Aorta (tissue), 5 donors: ENCODE results near the gene AOX1. TPM values are rescaled to one million over a fixed set of nuclear protein-coding genes. Genes with fewer than 3 reads are reported as not detected.
"Not testable (repeated sequence)": the region's sequence is repeated elsewhere in the genome, so short reads cannot be mapped to it uniquely, and the experiment has no call there.

Experiments used
- ATAC-seq: fragments of 200-7000 bp; cut with Tn5 transposase; one replicate; pipeline ENCODE4 v1.9.1; 2022; ENCODE audit warnings: moderate library complexity; ENCODE audit not compliant: low FRiP score
- DNase-seq, 2 donors: peaks; one replicate each; pipeline ENCODE4 v3.0.0-alpha.2; 2020
- H3K27ac ChIP-seq, 2 donors: one replicate each; pipeline ENCODE4 v1.5.1; 2013; ENCODE audit warnings: low read length in 2 of 2, mild to moderate bottlenecking in 2 of 2, moderate library complexity in 2 of 2, control low read depth in 1 of 2, inconsistent platforms in 1 of 2, low read depth in 1 of 2
- H3K27me3 ChIP-seq, 2 donors: one replicate each; pipeline ENCODE4 v1.6.1; 2013; ENCODE audit warnings: control low read depth in 1 of 2, low read length in 1 of 2, mild to moderate bottlenecking in 1 of 2, moderate library complexity in 1 of 2; ENCODE audit not compliant: insufficient read depth in 2 of 2, control insufficient read depth in 1 of 2
- H3K36me3 ChIP-seq, 2 donors: one replicate each; pipeline ENCODE4 v1.6.1; 2013; ENCODE audit warnings: control low read depth in 1 of 2, low read length in 1 of 2, mild to moderate bottlenecking in 1 of 2; ENCODE audit not compliant: insufficient read depth in 2 of 2, control insufficient read depth in 1 of 2
- H3K4me1 ChIP-seq, 2 donors: one replicate each; pipeline ENCODE4 v1.6.1; 2013; ENCODE audit warnings: low read length in 2 of 2, control low read depth in 1 of 2, mild to moderate bottlenecking in 1 of 2, moderate library complexity in 1 of 2; ENCODE audit not compliant: insufficient read depth in 2 of 2, control insufficient read depth in 1 of 2
- H3K4me3 ChIP-seq, 2 donors: one replicate each; pipeline ENCODE4 v1.5.1; 2013; ENCODE audit warnings: low read length in 2 of 2, control low read depth in 1 of 2, mild to moderate bottlenecking in 1 of 2
- H3K9me3 ChIP-seq: one replicate; pipeline ENCODE4 v1.6.1; 2013; ENCODE audit warnings: mild to moderate bottlenecking, low read length; ENCODE audit not compliant: control insufficient read depth
- WGBS, 2 donors: extraction: QIAGEN DNeasy Blood & Tissue Kit; methylation state at CpG; one replicate each; pipeline ENCODE4 v1.1.7; 2013; 5-methylcytosine and 5-hydroxymethylcytosine counted together
- intact Hi-C, 2 donors: fragments of 100-400 bp; cut with DNase I; formaldehyde crosslinking; loops; one replicate each; pipeline versions ENCODE4 v1.14.2 to v1.15.0; 2022
- long read RNA-seq, 2 donors: library from polyadenylated mRNA; unstranded; transcript quantifications; one replicate each; pipeline ENCODE4 v2.0.0, GENCODE V29; 2020 to 2021
- polyA plus RNA-seq, 2 donors: library from polyadenylated mRNA; stranded (reverse); fragments of 200-250 nt; gene quantifications; one replicate each; pipeline ENCODE4 v1.2.3, GENCODE V29; 2013
- total RNA-seq, 2 donors: library from RNA; stranded (reverse); fragmentation: NEBNext Ultra II Directional; extraction: Animal tissue kit (Norgen Biotek cat#: 25700); gene quantifications; one replicate each; pipeline ENCODE4 v1.2.1, GENCODE V29; 2021
- donor health status: healthy with polysubstance abuse.
- donor health status: Bipolar disorder and iron deficiency.
- donor health status: DM: no; HTN: no; CAD: no.
- donor health status: DM: no; HTN: no; CAD: no.
- donor health status: DM: yes; HTN: yes; CAD: no.

AOX1 gene
- total RNA-seq, result 10 to 100 TPM; 64.5 to 65.5 TPM
- polyA plus RNA-seq, result 1 to 10 TPM; 6.9 to 7.6 TPM
- long read RNA-seq, donor 1, full-length matches to known transcripts, result 1 of 49 reads
- long read RNA-seq, donor 1, partial matches to known transcripts, result 43 of 49 reads
- long read RNA-seq, donor 1, other reads (novel, unspliced or antisense), result 5 of 49 reads
- long read RNA-seq, donor 2, full-length matches to known transcripts, result 5 of 21 reads
- long read RNA-seq, donor 2, partial matches to known transcripts, result 13 of 21 reads
- long read RNA-seq, donor 2, other reads (novel, unspliced or antisense), result 3 of 21 reads

DNA sequence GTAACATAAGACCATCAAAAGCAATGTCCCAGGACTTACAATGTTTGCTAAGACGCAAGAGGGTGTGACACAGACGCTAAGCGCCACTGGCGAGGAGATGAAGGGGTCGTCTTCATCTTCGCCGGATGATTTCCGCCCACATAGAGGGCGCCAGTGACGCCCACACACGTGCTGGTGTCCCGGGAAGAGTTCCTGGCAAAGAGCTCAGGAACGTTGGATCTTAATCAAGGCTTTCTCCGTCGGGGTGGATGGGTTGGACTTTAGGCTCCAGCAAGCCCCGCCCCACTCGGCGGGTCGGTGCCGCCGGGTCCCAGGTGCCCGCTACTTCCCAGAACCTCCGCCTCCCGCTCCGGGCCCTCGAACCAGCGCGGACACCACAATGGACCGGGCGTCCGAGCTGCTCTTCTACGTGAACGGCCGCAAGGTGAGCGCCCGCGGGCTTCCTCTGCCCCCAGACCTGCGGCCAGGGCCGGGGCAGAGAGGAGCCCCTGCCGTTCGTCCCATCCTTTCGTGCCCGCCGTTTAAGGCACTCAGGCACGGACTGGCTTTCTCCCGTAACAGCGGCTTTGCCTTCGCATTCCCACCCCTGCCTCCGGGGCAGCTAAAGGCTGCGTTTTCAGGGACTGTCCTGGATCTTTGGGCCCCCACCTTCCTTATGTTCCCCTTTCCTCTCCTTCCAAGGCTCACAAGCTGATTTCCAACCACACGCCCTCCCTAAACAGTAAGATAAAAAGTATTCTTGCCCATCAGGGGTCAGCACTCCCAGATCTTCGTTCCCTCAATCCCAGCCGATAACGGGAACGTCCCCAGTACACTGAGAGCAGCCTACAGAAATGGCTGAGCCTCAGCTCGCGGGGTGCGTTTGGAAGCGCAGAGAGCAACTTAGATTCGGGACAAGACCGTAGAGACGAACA is at the start of gene AOX1:
Gene AOX1 (plus strand): TSS at position 285 of the 914 bp plus-strand sequence. CDS start 95 bp downstream, at position 380.
- Histone ChIP-seq H3K9me3 (no peaks in the 10 kb centered on the region), H3K27me3 (no peaks in the 10 kb centered on the region), H3K36me3 (no peaks in the 10 kb centered on the region), H3K27ac (no peak within 1 kb of the TSS), H3K4me1 (no peaks in the 10 kb centered on the region), H3K4me3 (peak within 1 kb of the TSS; percentile 14 to 57)
- ATAC-seq, result peak; percentile 90
- 1 to 2% methylated on average over 62 of the region's 62 CpGs for WGBS, 2 donors
- intact Hi-C loops, result no loop called here
- peak; percentile 62 to 87 for DNase-seq

DNA sequence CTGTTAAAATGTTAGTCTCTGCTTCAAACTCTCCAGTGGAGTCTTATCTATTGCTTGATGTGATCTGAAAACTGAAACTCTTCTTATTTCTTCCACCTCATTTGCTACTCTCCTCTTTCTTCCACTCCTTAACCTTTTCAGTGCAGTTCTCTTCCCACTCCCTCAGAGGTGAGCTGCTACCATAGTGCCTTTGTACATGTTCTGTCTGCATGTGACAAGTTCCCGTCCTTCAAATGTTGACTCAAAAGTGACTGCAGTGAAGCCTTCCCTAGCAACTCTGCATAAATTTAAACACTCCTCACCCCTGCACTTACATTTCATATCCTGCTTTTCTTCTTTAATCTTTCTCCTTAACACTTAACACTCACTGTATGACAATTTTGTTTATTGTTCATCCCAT is 47.7 kb upstream of the AOX1 start:
- ATAC-seq (no peak), DNase-seq (no peak)
- H3K27me3 ChIP-seq, result no peaks in the 10 kb centered on the region
- no peaks in the 10 kb centered on the region for H3K36me3 ChIP-seq
- no peak overlapping the region for H3K4me3 ChIP-seq
- H3K27ac ChIP-seq, result no peak overlapping the region
- no peaks in the 10 kb centered on the region for H3K4me1 ChIP-seq
- WGBS, 2 donors, result 82 to 91% methylated on average over 1 of the region's 1 CpG
- no peaks in the 10 kb centered on the region for H3K9me3 ChIP-seq
- intact Hi-C loops, result no loop called here

GRCh38 chr2:200540793-200541192 is 45.0 kb upstream of the AOX1 start:
- intact Hi-C loops, result no loop called here
- no peaks in the 10 kb centered on the region for H3K9me3 ChIP-seq
- no peak overlapping the region for H3K27ac ChIP-seq
- no peaks in the 10 kb centered on the region for H3K27me3 ChIP-seq
- no peak for DNase-seq
- no peaks in the 10 kb centered on the region for H3K36me3 ChIP-seq
- H3K4me3 ChIP-seq, result no peak overlapping the region
- no peak for ATAC-seq
- H3K4me1 ChIP-seq, result no peaks in the 10 kb centered on the region

GRCh38 chr2:200566596-200566995 is 19.2 kb upstream of the AOX1 start:
- H3K27ac ChIP-seq, H3K27me3 ChIP-seq, H3K36me3 ChIP-seq, ATAC-seq, H3K9me3 ChIP-seq, intact Hi-C loops, H3K4me1 ChIP-seq, DNase-seq, H3K4me3 ChIP-seq: not testable (repeated sequence)
- WGBS, 2 donors, result 93 to 94% methylated on average over 12 of the region's 12 CpGs

DNA sequence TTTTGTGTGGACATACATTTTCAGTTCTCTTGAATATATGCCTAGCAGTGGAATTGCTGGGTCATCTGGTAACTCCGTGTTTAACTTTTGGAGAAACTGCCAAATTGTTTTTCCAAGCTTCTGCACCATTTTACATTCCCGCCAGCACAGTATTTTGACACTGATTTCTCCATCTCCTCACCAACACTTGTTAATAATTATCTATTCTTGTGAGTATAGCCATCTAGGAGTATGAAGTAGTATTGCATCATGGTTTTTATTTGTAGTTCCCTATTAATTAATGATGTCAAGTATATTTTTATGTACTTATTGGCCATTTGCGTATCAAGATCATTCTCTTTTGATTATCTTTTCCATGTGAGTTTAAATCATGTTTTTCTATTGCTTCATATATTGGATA is 17.9 kb upstream of the AOX1 start:
- Histone ChIP-seq H3K4me1 (no peaks in the 10 kb centered on the region), H3K9me3 (no peaks in the 10 kb centered on the region), H3K4me3 (no peak overlapping the region), H3K36me3 (no peaks in the 10 kb centered on the region), H3K27me3 (no peaks in the 10 kb centered on the region), H3K27ac (no peak overlapping the region)
- intact Hi-C loops, result no loop called here
- ATAC-seq (no peak), DNase-seq (no peak)
- 95 to 96% methylated on average over 3 of the region's 3 CpGs for WGBS, 2 donors

DNA sequence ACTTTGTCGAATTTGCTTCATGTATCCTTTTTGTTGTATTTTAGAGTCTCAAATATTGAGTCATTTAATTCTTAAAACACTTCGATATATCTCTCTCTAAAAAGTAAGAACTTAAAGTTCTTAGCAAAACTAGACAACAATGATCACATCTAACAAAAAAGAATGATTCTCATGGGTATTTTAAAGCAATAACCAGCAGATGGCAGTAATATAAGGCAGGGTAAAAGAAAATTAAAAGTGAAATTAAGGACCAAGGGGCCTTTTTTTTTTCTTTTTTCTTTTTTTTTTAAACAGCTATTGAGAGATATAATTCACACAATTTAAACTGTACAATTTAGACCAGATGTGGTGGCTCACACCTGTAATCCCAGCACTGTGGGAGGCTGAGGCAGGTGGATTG is 9.9 kb upstream of the AOX1 start:
- 84 to 90% methylated on average over 2 of the region's 2 CpGs for WGBS, 2 donors
- DNase-seq, result no peak
- H3K36me3 ChIP-seq, result no peaks in the 10 kb centered on the region
- no peak overlapping the region for H3K4me3 ChIP-seq
- no peak for ATAC-seq
- no peak overlapping the region for H3K27ac ChIP-seq
- no peaks in the 10 kb centered on the region for H3K27me3 ChIP-seq
- no peaks in the 10 kb centered on the region for H3K9me3 ChIP-seq
- intact Hi-C loops, result loop anchor here in 1 of 2 donors (5.0 kb wide), 1 partner anchor 126 kb away; no protein-coding TSS in a partner anchor
- no peaks in the 10 kb centered on the region for H3K4me1 ChIP-seq

DNA sequence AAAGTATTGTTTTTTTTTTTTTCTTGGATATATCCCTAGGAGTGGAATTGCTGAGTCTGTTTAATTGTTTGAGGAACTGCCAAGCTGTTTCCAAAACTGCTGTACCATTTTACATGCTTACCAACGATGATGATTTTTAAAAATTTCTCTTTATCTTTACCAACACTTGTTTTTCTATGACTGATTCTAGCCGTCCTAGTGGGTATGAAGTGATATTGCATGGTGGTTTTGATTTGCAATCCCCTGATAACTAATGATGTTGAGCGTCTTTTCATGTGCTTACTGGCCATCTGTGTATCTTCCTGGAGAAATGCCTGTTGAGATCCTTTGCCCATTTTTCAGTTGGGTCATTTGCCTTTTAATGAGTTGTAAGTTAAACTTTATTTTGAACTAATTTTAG is 8.8 kb upstream of the AOX1 start:
- 92 to 96% methylated on average over 3 of the region's 3 CpGs for WGBS, 2 donors
- Histone ChIP-seq H3K27me3 (no peaks in the 10 kb centered on the region), H3K4me1 (no peaks in the 10 kb centered on the region), H3K36me3 (no peaks in the 10 kb centered on the region), H3K9me3 (no peaks in the 10 kb centered on the region), H3K27ac (no peak overlapping the region), H3K4me3 (no peak overlapping the region)
- no peak for DNase-seq
- ATAC-seq, result no peak
- intact Hi-C loops, result loop anchor here in 1 of 2 donors (5.0 kb wide), 1 partner anchor 125 kb away; no protein-coding TSS in a partner anchor

DNA sequence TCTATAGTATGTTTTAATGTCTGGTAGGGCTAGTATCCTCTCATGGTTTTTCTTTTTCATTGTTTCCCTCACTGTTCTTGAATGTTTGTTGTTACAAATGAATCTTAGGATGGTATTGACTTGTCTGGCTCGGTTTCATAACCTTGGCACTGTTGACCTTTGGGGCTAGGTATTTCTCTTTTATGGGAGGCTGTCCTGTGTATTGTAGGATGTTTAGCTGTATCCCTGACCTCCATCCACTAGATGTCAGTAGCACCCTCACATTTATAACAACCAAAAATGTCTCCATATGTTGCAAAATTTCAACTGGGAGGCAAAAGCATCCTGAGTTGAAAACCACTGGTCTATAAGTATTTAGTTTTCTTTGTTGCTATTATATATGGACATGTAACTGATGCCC is 7.0 kb upstream of the AOX1 start:
- H3K27ac ChIP-seq, result no peak overlapping the region
- ATAC-seq (no peak), DNase-seq (no peak)
- intact Hi-C loops, result loop anchor here (2.0 to 5.0 kb wide), 2 partner anchors 124 kb away; no protein-coding TSS in a partner anchor
- no peaks in the 10 kb centered on the region for H3K27me3 ChIP-seq
- H3K36me3 ChIP-seq, result no peaks in the 10 kb centered on the region
- no peaks in the 10 kb centered on the region for H3K9me3 ChIP-seq
- H3K4me3 ChIP-seq, result no peak overlapping the region
- 83 to 100% methylated on average over 1 of the region's 1 CpG for WGBS, 2 donors
- H3K4me1 ChIP-seq, result no peaks in the 10 kb centered on the region
